HepG2 (cell line): ENCODE measurements around the gene STK39. TPM values are rescaled to one million over a fixed set of nuclear protein-coding genes. Genes with fewer than 3 reads are reported as not detected.
A peak's percentile ranks its signal among the peaks of the same experiment; 100 is the strongest.

Experiments used
- AGO1 ChIP-seq: fragments of 200-400 bp; formaldehyde crosslinking; IDR thresholded peaks from 2 replicates; pipeline ENCODE4 v1.6.1; 2017; ENCODE audit warnings: mild to moderate bottlenecking, low read depth, low read length, moderate library complexity; ENCODE audit not compliant: poor library complexity, severe bottlenecking
- CEBPG ChIP-seq: IDR thresholded peaks from 2 replicates; pipeline ENCODE4 v1.6.1; 2016
- FOXJ3 ChIP-seq: sonication (generic); formaldehyde crosslinking; IDR thresholded peaks from 2 replicates; pipeline ENCODE4 v1.4.0; 2020; ENCODE audit warnings: missing genetic modification reagents, mild to moderate bottlenecking, borderline replicate concordance
- GMEB2 ChIP-seq: IDR thresholded peaks from 2 replicates; pipeline ENCODE4 v1.6.1; 2016; ENCODE audit warnings: missing biosample characterization, missing genetic modification reagents, low read depth
- KMT2B ChIP-seq: IDR thresholded peaks from 2 replicates; pipeline ENCODE4 v1.6.1; 2016; ENCODE audit warnings: missing genetic modification reagents, missing compliant biosample characterization
- MNT ChIP-seq: fragments of 450-650 bp; IDR thresholded peaks from 2 replicates; pipeline ENCODE4 v1.6.1; 2016
- REXO4 ChIP-seq: sonication (generic); formaldehyde crosslinking; IDR thresholded peaks from 2 replicates; pipeline ENCODE4 v1.8.0; 2022; ENCODE audit warnings: missing genetic modification reagents, mild to moderate bottlenecking, borderline replicate concordance
- TBP ChIP-seq: sonication (generic); formaldehyde crosslinking; IDR thresholded peaks from 2 replicates; pipeline ENCODE4 v1.5.0; 2020; ENCODE audit warnings: missing genetic modification reagents
- ZFAT ChIP-seq: sonication (generic); formaldehyde crosslinking; conservative IDR thresholded peaks from 2 replicates; pipeline ENCODE4 v1.8.1; 2023; ENCODE audit warnings: missing genetic modification reagents, inconsistent platforms
- ZNF280D ChIP-seq: sonication (generic); formaldehyde crosslinking; IDR thresholded peaks from 2 replicates; pipeline ENCODE4 v1.5.1; 2020; ENCODE audit warnings: mild to moderate bottlenecking, missing genetic modification reagents
- ZNF547 ChIP-seq: sonication (generic); formaldehyde crosslinking; IDR thresholded peaks from 2 replicates; pipeline ENCODE4 v1.5.1; 2020; ENCODE audit warnings: mild to moderate bottlenecking, missing genetic modification reagents
- ZNF570 ChIP-seq: sonication (generic); formaldehyde crosslinking; IDR thresholded peaks from 2 replicates; pipeline ENCODE4 v1.4.0; 2020; ENCODE audit warnings: mild to moderate bottlenecking, missing genetic modification reagents, borderline replicate concordance
- ZNF776 ChIP-seq: sonication (generic); formaldehyde crosslinking; IDR thresholded peaks from 2 replicates; pipeline ENCODE4 v1.4.0; 2020; ENCODE audit warnings: mild to moderate bottlenecking, missing genetic modification reagents
- ZNF850 ChIP-seq: sonication (generic); formaldehyde crosslinking; conservative IDR thresholded peaks from 2 replicates; pipeline ENCODE4 v1.9.0; 2021; ENCODE audit warnings: mild to moderate bottlenecking, missing genetic modification reagents
- polyA plus RNA-seq, 8 experiments: library from polyadenylated mRNA; depleted of rRNA in 3 of 8; stranded (reverse) in 7 of 8; unstranded in 1 of 8; fragments of >200 nt; fragmentation: Illumina TruSeq in 4 of 8; extraction: Trizol in 4 of 8; gene quantifications; 2 replicates each; pipeline versions ENCODE4 v1.2.1 to v1.2.3, GENCODE V29; 2011 to 2016; ENCODE audit warnings: low read depth in 4 of 8, missing spikeins in 1 of 8, mixed read lengths in 1 of 8; ENCODE audit not compliant: insufficient read depth in 1 of 8
- total RNA-seq, 5 experiments: library from RNA; depleted of rRNA; stranded (reverse); fragments of >200 nt; fragmentation: Illumina TruSeq; extraction: Trizol; gene quantifications; 2 replicates each; pipeline ENCODE4 v1.2.3, GENCODE V29; 2016; ENCODE audit warnings: low read depth in 1 of 5
- TF ChIP-seq, protein P1 (sequence below): sonication (generic); formaldehyde crosslinking; IDR thresholded peaks from 2 replicates; pipeline ENCODE4 v1.4.0; 2020; ENCODE audit warnings: missing genetic modification reagents, borderline replicate concordance
- TF ChIP-seq, protein P2 (sequence below): sonication (generic); formaldehyde crosslinking; IDR thresholded peaks from 2 replicates; pipeline ENCODE4 v1.8.0; 2022; ENCODE audit warnings: missing genetic modification reagents, mild to moderate bottlenecking, moderate library complexity, borderline replicate concordance

Gene STK39
- total and polyA plus RNA-seq, 2 of the 13 experiments (the other 11 are each of a cell fraction or from before 2014, with no cell fraction given), result 27.3 to 38.4 TPM

DNA sequence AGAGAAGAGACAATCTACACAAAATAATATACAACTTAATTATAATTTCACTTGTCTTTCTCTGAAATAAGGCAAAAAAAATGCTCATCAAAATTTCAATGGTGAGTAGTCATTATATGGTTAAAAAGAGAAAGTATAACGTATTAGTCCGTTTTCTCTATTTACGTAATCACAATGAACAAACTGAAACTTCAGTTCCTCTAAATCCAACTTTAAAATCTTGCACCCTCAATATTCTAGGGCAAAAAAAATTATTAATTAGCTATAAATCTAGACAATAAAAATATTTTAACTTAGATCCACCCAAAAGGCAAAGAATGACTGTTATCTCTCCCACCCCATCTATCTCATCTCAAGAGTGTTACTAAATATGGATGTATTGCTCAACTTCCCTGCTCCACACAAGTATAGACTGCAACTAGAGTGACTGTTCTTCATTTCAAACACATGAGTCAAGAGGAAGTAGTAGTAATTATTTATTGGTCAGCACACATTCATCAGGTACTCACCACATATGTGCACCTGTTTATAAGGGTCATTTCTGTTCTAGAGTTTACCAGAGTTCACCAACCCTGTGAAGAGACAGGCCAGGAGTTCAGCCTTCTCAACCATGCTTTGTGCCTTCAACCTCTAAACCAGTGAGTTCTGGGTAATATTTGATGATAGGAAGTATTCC lies 36.4 kb downstream of the STK39 start (continued):
- TF ChIP-seq, protein P1, sequence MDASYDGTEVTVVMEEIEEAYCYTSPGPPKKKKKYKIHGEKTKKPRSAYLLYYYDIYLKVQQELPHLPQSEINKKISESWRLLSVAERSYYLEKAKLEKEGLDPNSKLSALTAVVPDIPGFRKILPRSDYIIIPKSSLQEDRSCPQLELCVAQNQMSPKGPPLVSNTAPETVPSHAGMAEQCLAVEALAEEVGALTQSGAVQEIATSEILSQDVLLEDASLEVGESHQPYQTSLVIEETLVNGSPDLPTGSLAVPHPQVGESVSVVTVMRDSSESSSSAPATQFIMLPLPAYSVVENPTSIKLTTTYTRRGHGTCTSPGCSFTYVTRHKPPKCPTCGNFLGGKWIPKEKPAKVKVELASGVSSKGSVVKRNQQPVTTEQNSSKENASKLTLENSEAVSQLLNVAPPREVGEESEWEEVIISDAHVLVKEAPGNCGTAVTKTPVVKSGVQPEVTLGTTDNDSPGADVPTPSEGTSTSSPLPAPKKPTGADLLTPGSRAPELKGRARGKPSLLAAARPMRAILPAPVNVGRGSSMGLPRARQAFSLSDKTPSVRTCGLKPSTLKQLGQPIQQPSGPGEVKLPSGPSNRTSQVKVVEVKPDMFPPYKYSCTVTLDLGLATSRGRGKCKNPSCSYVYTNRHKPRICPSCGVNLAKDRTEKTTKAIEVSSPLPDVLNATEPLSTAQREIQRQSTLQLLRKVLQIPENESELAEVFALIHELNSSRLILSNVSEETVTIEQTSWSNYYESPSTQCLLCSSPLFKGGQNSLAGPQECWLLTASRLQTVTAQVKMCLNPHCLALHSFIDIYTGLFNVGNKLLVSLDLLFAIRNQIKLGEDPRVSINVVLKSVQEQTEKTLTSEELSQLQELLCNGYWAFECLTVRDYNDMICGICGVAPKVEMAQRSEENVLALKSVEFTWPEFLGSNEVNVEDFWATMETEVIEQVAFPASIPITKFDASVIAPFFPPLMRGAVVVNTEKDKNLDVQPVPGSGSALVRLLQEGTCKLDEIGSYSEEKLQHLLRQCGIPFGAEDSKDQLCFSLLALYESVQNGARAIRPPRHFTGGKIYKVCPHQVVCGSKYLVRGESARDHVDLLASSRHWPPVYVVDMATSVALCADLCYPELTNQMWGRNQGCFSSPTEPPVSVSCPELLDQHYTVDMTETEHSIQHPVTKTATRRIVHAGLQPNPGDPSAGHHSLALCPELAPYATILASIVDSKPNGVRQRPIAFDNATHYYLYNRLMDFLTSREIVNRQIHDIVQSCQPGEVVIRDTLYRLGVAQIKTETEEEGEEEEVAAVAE (CRISPR knock-in tag), result no peak
- TF ChIP-seq MNT, result no peak
- TF ChIP-seq ZNF547 (CRISPR knock-in tag), result no peak
- TF ChIP-seq ZNF850 (CRISPR knock-in tag), result no peak
- no peak for TF ChIP-seq FOXJ3 (CRISPR knock-in tag)
- TF ChIP-seq CEBPG, result peak; percentile 97
- TF ChIP-seq GMEB2 (CRISPR knock-in tag), result no peak
- TF ChIP-seq ZNF776 (CRISPR knock-in tag), result no peak
- TF ChIP-seq, protein P2, sequence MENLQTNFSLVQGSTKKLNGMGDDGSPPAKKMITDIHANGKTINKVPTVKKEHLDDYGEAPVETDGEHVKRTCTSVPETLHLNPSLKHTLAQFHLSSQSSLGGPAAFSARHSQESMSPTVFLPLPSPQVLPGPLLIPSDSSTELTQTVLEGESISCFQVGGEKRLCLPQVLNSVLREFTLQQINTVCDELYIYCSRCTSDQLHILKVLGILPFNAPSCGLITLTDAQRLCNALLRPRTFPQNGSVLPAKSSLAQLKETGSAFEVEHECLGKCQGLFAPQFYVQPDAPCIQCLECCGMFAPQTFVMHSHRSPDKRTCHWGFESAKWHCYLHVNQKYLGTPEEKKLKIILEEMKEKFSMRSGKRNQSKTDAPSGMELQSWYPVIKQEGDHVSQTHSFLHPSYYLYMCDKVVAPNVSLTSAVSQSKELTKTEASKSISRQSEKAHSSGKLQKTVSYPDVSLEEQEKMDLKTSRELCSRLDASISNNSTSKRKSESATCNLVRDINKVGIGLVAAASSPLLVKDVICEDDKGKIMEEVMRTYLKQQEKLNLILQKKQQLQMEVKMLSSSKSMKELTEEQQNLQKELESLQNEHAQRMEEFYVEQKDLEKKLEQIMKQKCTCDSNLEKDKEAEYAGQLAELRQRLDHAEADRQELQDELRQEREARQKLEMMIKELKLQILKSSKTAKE (CRISPR knock-in tag), result no peak
- TF ChIP-seq ZNF280D (CRISPR knock-in tag), result no peak
- no peak for TF ChIP-seq KMT2B (CRISPR knock-in tag)
- TF ChIP-seq TBP, result no peak
- no peak for TF ChIP-seq AGO1
- TF ChIP-seq REXO4 (CRISPR knock-in tag), result no peak
- no peak for TF ChIP-seq ZNF570
- no peak for TF ChIP-seq ZFAT (CRISPR knock-in tag)
